OCI-LY7 (cell line): Measurements from ENCODE around the gene RBBP8. TPM values are rescaled to one million over a fixed set of nuclear protein-coding genes. Genes with fewer than 3 reads are reported as not detected.

ENCODE experiments used
- BruUV-seq: library from RNA; stranded (reverse); fragments of 400-500 nt; replicated peaks from 2 replicates; lab custom pipeline; 2021; lab: Mats Ljungman, UMichigan
- CTCF ChIA-PET: fragments of 300-600 bp; sonication (Branson Sonifier 250); formaldehyde crosslinking; loops from one replicate; lab custom pipeline; 2022; ENCODE audit warnings: antibody characterized with exemption; ENCODE audit not compliant: unreplicated experiment; lab: Charles Lee
- POLR2A ChIA-PET: fragments of 300-600 bp; sonication (Branson Sonifier 250); formaldehyde crosslinking; loops from one replicate; lab custom pipeline; 2022; ENCODE audit warnings: antibody characterized with exemption; lab: Charles Lee
- DNase-seq: peaks from one replicate; pipeline ENCODE4 v3.0.0-alpha.2; 2015; ENCODE audit warnings: low spot score
- H2AFZ ChIP-seq: fragments of 200-600 bp; sonication (generic), shearing (Covaris generic); 2 replicates; pipeline ENCODE4 v1.6.1; 2014; ENCODE audit warnings: mild to moderate bottlenecking, antibody characterized with exemption, low read length, moderate library complexity
- H3K27ac ChIP-seq: fragments of 200-600 bp; sonication (generic); 2 replicates; pipeline ENCODE4 v1.5.1; 2014; ENCODE audit warnings: mixed run types, low read depth, mild to moderate bottlenecking, moderate library complexity, low read length, inconsistent platforms; ENCODE audit not compliant: poor library complexity, severe bottlenecking
- H3K36me3 ChIP-seq: fragments of 200-600 bp; sonication (generic); 2 replicates; pipeline ENCODE4 v1.6.1; 2014; ENCODE audit warnings: mild to moderate bottlenecking, antibody characterized with exemption, low read length, moderate library complexity, mixed read lengths; ENCODE audit not compliant: insufficient read depth
- H3K4me1 ChIP-seq: fragments of 200-600 bp; sonication (generic); 2 replicates; pipeline ENCODE4 v1.5.1; 2014; ENCODE audit warnings: mild to moderate bottlenecking, low read length; ENCODE audit not compliant: insufficient read depth, poor library complexity, severe bottlenecking
- H3K4me2 ChIP-seq: fragments of 200-600 bp; sonication (generic); 2 replicates; pipeline ENCODE4 v1.6.1; 2014; ENCODE audit warnings: mild to moderate bottlenecking, low read length
- H3K4me3 ChIP-seq: fragments of 200-600 bp; sonication (generic); 2 replicates; pipeline ENCODE4 v1.5.1; 2014; ENCODE audit warnings: mild to moderate bottlenecking, low read depth, low read length; ENCODE audit not compliant: poor library complexity, severe bottlenecking
- H3K79me2 ChIP-seq: fragments of 200-600 bp; sonication (generic); 2 replicates; pipeline ENCODE4 v1.6.1; 2016; ENCODE audit warnings: low read depth, mild to moderate bottlenecking, low read length, moderate library complexity, mixed read lengths; ENCODE audit not compliant: insufficient read depth
- H3K9me2 ChIP-seq: fragments of 200-600 bp; sonication (generic); 2 replicates; pipeline ENCODE4 v1.6.1; 2016; ENCODE audit warnings: mild to moderate bottlenecking, low read length, mixed read lengths; ENCODE audit not compliant: insufficient read depth
- H3K9me3 ChIP-seq: fragments of 200-600 bp; sonication (generic); 2 replicates; pipeline ENCODE4 v1.6.1; 2014; ENCODE audit warnings: mild to moderate bottlenecking, mixed run types, low read length, mixed read lengths
- H4K20me1 ChIP-seq: fragments of 200-600 bp; sonication (generic); 2 replicates; pipeline ENCODE4 v1.6.1; 2014; ENCODE audit warnings: mild to moderate bottlenecking, antibody characterized with exemption, low read length, moderate library complexity, mixed read lengths; ENCODE audit not compliant: insufficient read depth
- CTCF ChIP-seq: fragments of 200-600 bp; sonication (generic); conservative IDR thresholded peaks from 2 replicates; pipeline ENCODE4 v1.5.1; 2014; ENCODE audit warnings: mild to moderate bottlenecking, antibody characterized with exemption, low read length, moderate library complexity, mixed read lengths
- EZH2phosphoT487 ChIP-seq: fragments of 200-600 bp; sonication (generic); IDR thresholded peaks from 2 replicates; pipeline ENCODE4 v1.6.1; 2018; ENCODE audit warnings: low read depth, borderline replicate concordance, mild to moderate bottlenecking, mixed run types, antibody characterized with exemption, low read length, moderate library complexity, mixed read lengths
- intact Hi-C: fragments of 100-400 bp; cut with micrococcal nuclease; formaldehyde crosslinking; loops from one replicate; pipeline ENCODE4 v1.10.0; 2022; ENCODE audit not compliant: unreplicated experiment
- small RNA-seq: library from RNA; depleted of rRNA; stranded (forward); fragments of <200 nt; gene quantifications from one replicate; pipeline ENCODE3, GENCODE V24; 2014
- total RNA-seq, 2 experiments: library from RNA; depleted of rRNA in 1 of 2; stranded (reverse); fragments of >200 nt in 1 of 2; shearing (Covaris generic) in 1 of 2; gene quantifications; 2 replicates each; pipeline ENCODE4 v1.2.3, GENCODE V29; 2014 to 2022

Gene RBBP8
- total RNA-seq, 2 experiments from 2014 or later, result 51.0 to 86.0 TPM

DNA sequence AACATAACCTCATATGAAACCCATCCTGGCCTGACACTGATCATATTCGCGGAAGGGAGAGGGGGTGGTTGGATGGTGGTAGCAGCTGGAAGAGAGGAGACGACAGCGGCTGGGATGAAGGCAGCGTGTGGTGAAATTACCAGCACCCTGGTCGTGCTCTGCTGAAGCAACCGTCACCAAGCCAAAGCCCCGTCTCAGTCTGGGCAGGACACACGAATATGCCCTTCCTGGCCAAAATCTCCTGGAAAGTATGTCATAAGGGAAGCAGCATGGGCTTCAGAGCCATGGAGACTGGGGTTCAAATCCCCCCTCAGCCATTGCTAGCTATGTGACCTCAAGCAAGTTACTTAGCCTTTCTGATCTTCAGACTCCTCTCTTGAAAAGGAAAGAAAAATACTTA, 139.0 kb downstream of the RBBP8 start:
- H3K27ac ChIP-seq, result peak overlapping the region; percentile 66
- no TSS peak for BruUV-seq
- intact Hi-C loops, result loop anchor here (5.0 to 10.0 kb wide), 3 partner anchors 60 to 170 kb away; partner anchors contain the start of gene RBBP8
- TF ChIP-seq CTCF, result no peak
- TF ChIP-seq EZH2phosphoT487, result no peak
- no peaks in the 10 kb centered on the region for H4K20me1 ChIP-seq
- H3K4me1 ChIP-seq, result peaks cover 49% of the 10 kb centered on the region
- ChIA-PET CTCF (no interaction called here), POLR2A (interaction anchor here (0.6 to 1.9 kb wide), 4 partner anchors 61 to 1369 kb away, joined by 3 to 6 read pairs (median 4); no protein-coding TSS in a partner anchor)
- H3K4me3 ChIP-seq, result no peak overlapping the region
- no peak for DNase-seq
- H3K79me2 ChIP-seq, result no peaks in the 10 kb centered on the region
- peak overlapping the region; percentile 58 for H3K4me2 ChIP-seq
- no peaks in the 10 kb centered on the region for H3K9me2 ChIP-seq
- no peaks in the 10 kb centered on the region for H3K9me3 ChIP-seq
- H3K36me3 ChIP-seq, result no peaks in the 10 kb centered on the region
- peak overlapping the region; percentile 89 for H2AFZ ChIP-seq

GRCh38 chr18:23073996-23074606, 141.0 kb downstream of the RBBP8 start:
- no peak for DNase-seq
- no peak overlapping the region for H3K27ac ChIP-seq
- intact Hi-C loops, result loop anchor here (5.0 to 10.0 kb wide), 3 partner anchors 58 to 168 kb away; partner anchors contain the start of gene RBBP8
- H3K79me2 ChIP-seq, result no peaks in the 10 kb centered on the region
- ChIA-PET CTCF (no interaction called here), POLR2A (interaction anchor here (0.6 to 1.5 kb wide), 3 partner anchors 8 to 271 kb away, joined by 3 to 8 read pairs (median 3); no protein-coding TSS in a partner anchor)
- H3K36me3 ChIP-seq, result no peaks in the 10 kb centered on the region
- TF ChIP-seq EZH2phosphoT487 (no peak), CTCF (no peak)
- no peak overlapping the region for H3K4me3 ChIP-seq
- no TSS peak for BruUV-seq
- H3K9me3 ChIP-seq, result no peaks in the 10 kb centered on the region
- H3K9me2 ChIP-seq, result no peaks in the 10 kb centered on the region
- H3K4me2 ChIP-seq, result no peak overlapping the region
- peaks cover 54% of the 10 kb centered on the region for H3K4me1 ChIP-seq
- H4K20me1 ChIP-seq, result no peaks in the 10 kb centered on the region
- H2AFZ ChIP-seq, result no peak overlapping the region

Small RNAs within 50 kb of the gene (small RNA-seq; reads per million reads assigned to genes)
- gene RF00019 (not detected), gene RN7SL745P (not detected)

Other genes with a start within 250 kb of the RBBP8 start
- gene CABLES1, start 202.2 kb downstream of the RBBP8 start, total RNA-seq (2014; rRNA removed; shearing (Covaris generic)), result 20.6 and 34.7 TPM in 2 replicates
- gene CABLES1, start 202.2 kb downstream of the RBBP8 start, total RNA-seq (2022), result 22.0 and 28.7 TPM in 2 replicates